ENCODE measurements around the gene CBX7.

The CBX7 gene

GRCh38 chr22:39101226-39101625 is 51.3 kb downstream of the CBX7 start:
- Histone ChIP-seq H3K4me3 (ENCODE audit: insufficient read length, low read depth) (no peak overlapping the region), H3K36me3 (ENCODE audit: insufficient read depth, insufficient read length, low read length) (no peaks in the 10 kb centered on the region), H3K4me1 (ENCODE audit: insufficient read depth, insufficient read length) (peaks cover 4% of the 10 kb centered on the region), H3K9me3 (ENCODE audit: insufficient read depth, low read length) (no peaks in the 10 kb centered on the region), H3K27me3 (ENCODE audit: insufficient read depth, insufficient read length) (no peaks in the 10 kb centered on the region), H3K9ac (ENCODE audit: insufficient read length, low read depth) (no peak overlapping the region)
- TF ChIP-seq SUZ12 (IDR thresholded peaks at IDR 0.05; ENCODE audit: extremely low read depth, insufficient read depth, insufficient read length) (no peak), ZNF274 (IDR thresholded peaks at IDR 0.05; ENCODE audit: low read depth, low read length) (no peak), YY1 (IDR thresholded peaks at IDR 0.05; ENCODE audit: insufficient read depth, insufficient read length) (no peak)
- no peak for DNase-seq (ENCODE audit: low read depth, low spot score)

- no peak overlapping the region for H3K9ac ChIP-seq (ENCODE audit: insufficient read length, low read depth)
- no peaks in the 10 kb centered on the region for H3K36me3 ChIP-seq (ENCODE audit: insufficient read depth, insufficient read length, low read length)
- DNase-seq (ENCODE audit: low read depth, low spot score): no peak
- no peak for TF ChIP-seq YY1 (IDR thresholded peaks at IDR 0.05; ENCODE audit: insufficient read depth, insufficient read length)
- no peak for TF ChIP-seq SUZ12 (IDR thresholded peaks at IDR 0.05; ENCODE audit: extremely low read depth, insufficient read depth, insufficient read length)
- TF ChIP-seq ZNF274 (IDR thresholded peaks at IDR 0.05; ENCODE audit: low read depth, low read length): no peak
- no peaks in the 10 kb centered on the region for H3K9me3 ChIP-seq (ENCODE audit: insufficient read depth, low read length)
- no peak overlapping the region for H3K4me3 ChIP-seq (ENCODE audit: insufficient read length, low read depth)
- peaks cover 10% of the 10 kb centered on the region for H3K4me1 ChIP-seq (ENCODE audit: insufficient read depth, insufficient read length)
- H3K27me3 ChIP-seq (ENCODE audit: insufficient read depth, insufficient read length): no peaks in the 10 kb centered on the region
Measured at GRCh38 chr22:39098576-39098975, 53.9 kb downstream of the CBX7 start.

GRCh38 chr22:39098026-39098425 is 54.5 kb downstream of the CBX7 start:
- TF ChIP-seq SUZ12 (IDR thresholded peaks at IDR 0.05; ENCODE audit: extremely low read depth, insufficient read depth, insufficient read length) (no peak), ZNF274 (IDR thresholded peaks at IDR 0.05; ENCODE audit: low read depth, low read length) (no peak), YY1 (IDR thresholded peaks at IDR 0.05; ENCODE audit: insufficient read depth, insufficient read length) (no peak)
- Histone ChIP-seq H3K36me3 (ENCODE audit: insufficient read depth, insufficient read length, low read length) (no peaks in the 10 kb centered on the region), H3K4me1 (ENCODE audit: insufficient read depth, insufficient read length) (peaks cover 10% of the 10 kb centered on the region), H3K27me3 (ENCODE audit: insufficient read depth, insufficient read length) (no peaks in the 10 kb centered on the region), H3K9me3 (ENCODE audit: insufficient read depth, low read length) (no peaks in the 10 kb centered on the region), H3K9ac (ENCODE audit: insufficient read length, low read depth) (no peak overlapping the region), H3K4me3 (ENCODE audit: insufficient read length, low read depth) (no peak overlapping the region)
- DNase-seq (ENCODE audit: low read depth, low spot score): no peak

GRCh38 chr22:39097098-39098020 is 55.1 kb downstream of the CBX7 start, which contains the start of gene APOBEC3H:
TSS of gene APOBEC3H (plus strand) at chr22:39097244. CDS start at chr22:39100279, 3,035 bp downstream.
- Histone ChIP-seq H3K4me3 (ENCODE audit: insufficient read length, low read depth) (no peak within 1 kb of the TSS), H3K9ac (ENCODE audit: insufficient read length, low read depth) (peak within 1 kb of the TSS; percentile 56), H3K9me3 (ENCODE audit: insufficient read depth, low read length) (no peaks in the 10 kb centered on the region), H3K27me3 (ENCODE audit: insufficient read depth, insufficient read length) (no peaks in the 10 kb centered on the region), H3K36me3 (ENCODE audit: insufficient read depth, insufficient read length, low read length) (no peaks in the 10 kb centered on the region), H3K4me1 (ENCODE audit: insufficient read depth, insufficient read length) (peaks cover 10% of the 10 kb centered on the region)
- no peak for DNase-seq (ENCODE audit: low read depth, low spot score)
- no peak for TF ChIP-seq ZNF274 (IDR thresholded peaks at IDR 0.05; ENCODE audit: low read depth, low read length)
- no peak for TF ChIP-seq YY1 (IDR thresholded peaks at IDR 0.05; ENCODE audit: insufficient read depth, insufficient read length)
- no peak for TF ChIP-seq SUZ12 (IDR thresholded peaks at IDR 0.05; ENCODE audit: extremely low read depth, insufficient read depth, insufficient read length)

- Histone ChIP-seq H3K36me3 (ENCODE audit: insufficient read depth, insufficient read length, low read length) (no peaks in the 10 kb centered on the region), H3K4me1 (ENCODE audit: insufficient read depth, insufficient read length) (peaks cover 7% of the 10 kb centered on the region), H3K27me3 (ENCODE audit: insufficient read depth, insufficient read length) (no peaks in the 10 kb centered on the region), H3K4me3 (ENCODE audit: insufficient read length, low read depth) (no peak overlapping the region), H3K9ac (ENCODE audit: insufficient read length, low read depth) (no peak overlapping the region), H3K9me3 (ENCODE audit: insufficient read depth, low read length) (no peaks in the 10 kb centered on the region)
- no peak for DNase-seq (ENCODE audit: low read depth, low spot score)
- no peak for TF ChIP-seq ZNF274 (IDR thresholded peaks at IDR 0.05; ENCODE audit: low read depth, low read length)
- no peak for TF ChIP-seq SUZ12 (IDR thresholded peaks at IDR 0.05; ENCODE audit: extremely low read depth, insufficient read depth, insufficient read length)
- no peak for TF ChIP-seq YY1 (IDR thresholded peaks at IDR 0.05; ENCODE audit: insufficient read depth, insufficient read length)
Measured at GRCh38 chr22:39095971-39096370, 56.5 kb downstream of the CBX7 start.

- peaks cover 7% of the 10 kb centered on the region for H3K4me1 ChIP-seq (ENCODE audit: insufficient read depth, insufficient read length)
Measured at GRCh38 chr22:39094717-39095389, 57.6 kb downstream of the CBX7 start.

More at GRCh38 chr22:39094717-39095389, 57.6 kb downstream of the CBX7 start:
- no peak for DNase-seq (ENCODE audit: low read depth, low spot score)
- Histone ChIP-seq H3K27me3 (ENCODE audit: insufficient read depth, insufficient read length) (no peaks in the 10 kb centered on the region), H3K36me3 (ENCODE audit: insufficient read depth, insufficient read length, low read length) (no peaks in the 10 kb centered on the region), H3K4me3 (ENCODE audit: insufficient read length, low read depth) (no peak overlapping the region), H3K9me3 (ENCODE audit: insufficient read depth, low read length) (no peaks in the 10 kb centered on the region), H3K9ac (ENCODE audit: insufficient read length, low read depth) (no peak overlapping the region)
- TF ChIP-seq ZNF274 (IDR thresholded peaks at IDR 0.05; ENCODE audit: low read depth, low read length) (no peak), YY1 (IDR thresholded peaks at IDR 0.05; ENCODE audit: insufficient read depth, insufficient read length) (no peak), SUZ12 (IDR thresholded peaks at IDR 0.05; ENCODE audit: extremely low read depth, insufficient read depth, insufficient read length) (no peak)
